Measurements from ENCODE around the gene DRGX.
A peak's percentile ranks its signal among the peaks of the same experiment; 100 is the strongest.

Gene DRGX

DNA sequence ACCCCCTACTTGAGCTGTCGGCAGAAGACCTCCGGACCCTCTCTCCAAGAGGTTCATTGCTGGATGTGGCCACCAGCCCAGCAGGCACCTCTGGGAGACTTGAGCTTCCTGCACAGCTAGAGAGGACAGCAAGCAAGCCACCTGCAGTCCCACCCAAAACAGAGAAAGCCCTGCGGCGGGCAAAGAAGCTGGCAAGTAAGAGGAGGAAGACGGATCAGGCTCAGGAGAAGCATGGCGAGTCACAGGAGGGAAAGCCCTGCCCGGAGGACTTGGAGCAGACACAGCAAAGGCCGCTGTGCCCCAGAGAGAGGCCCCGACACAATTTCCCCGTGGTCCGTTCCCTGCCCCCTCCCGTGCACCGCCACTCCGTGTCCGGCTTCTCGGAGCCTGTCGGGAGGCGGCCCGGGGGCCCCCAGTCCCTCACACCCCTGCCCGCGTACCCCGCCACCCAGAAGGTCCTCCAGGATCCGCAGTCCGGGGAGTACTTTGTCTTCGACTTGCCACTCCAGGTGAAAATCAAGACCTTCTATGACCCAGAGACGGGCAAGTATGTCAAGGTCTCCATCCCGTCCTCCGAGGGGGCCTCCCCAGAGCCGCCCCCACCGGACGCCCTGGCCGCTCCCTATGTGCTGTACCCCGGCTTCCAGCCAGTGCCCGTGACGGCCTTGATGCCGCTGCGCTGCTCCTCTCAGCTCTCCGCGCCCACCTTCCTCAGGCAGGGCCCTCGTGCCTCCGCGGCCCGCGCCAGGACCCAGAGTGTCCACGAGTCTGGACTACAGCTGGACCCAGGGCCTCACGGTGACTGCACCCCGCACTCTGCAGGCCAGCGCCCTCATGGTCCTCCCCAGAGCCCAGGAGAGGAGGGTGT is 69.7 kb downstream of the DRGX start:
- no peak overlapping the region for H3K27ac ChIP-seq (ENCODE audit: extremely low read depth, low read depth, low read length)
- H3K36me3 ChIP-seq (ENCODE audit: control insufficient read depth in 2 of 2, insufficient read depth in 1 of 2, low read length in 2 of 2), result no peaks in the 10 kb centered on the region
- no peaks in the 10 kb centered on the region for H3K4me1 ChIP-seq (ENCODE audit: control insufficient read depth, insufficient read depth, low read length)
- H3K4me3 ChIP-seq (ENCODE audit: low read depth, low read length), result no peak overlapping the region
- CTCF ChIA-PET, result interaction anchor here (0.7 kb wide), 1 partner anchor 468 kb away, joined by 3 read pairs; no protein-coding TSS in a partner anchor
- TF ChIP-seq, protein P1, sequence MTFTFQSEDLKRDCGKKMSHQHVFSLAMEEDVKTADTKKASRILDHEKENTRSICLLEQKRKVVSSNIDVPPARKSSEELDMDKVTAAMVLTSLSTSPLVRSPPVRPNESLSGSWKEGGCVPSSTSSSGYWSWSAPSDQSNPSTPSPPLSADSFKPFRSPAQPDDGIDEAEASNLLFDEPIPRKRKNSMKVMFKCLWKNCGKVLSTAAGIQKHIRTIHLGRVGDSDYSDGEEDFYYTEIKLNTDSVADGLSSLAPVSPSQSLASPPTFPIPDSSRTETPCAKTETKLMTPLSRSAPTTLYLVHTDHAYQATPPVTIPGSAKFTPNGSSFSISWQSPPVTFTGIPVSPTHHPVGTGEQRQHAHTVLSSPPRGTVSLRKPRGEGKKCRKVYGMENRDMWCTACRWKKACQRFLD (tag by site-specific recombination; IDR thresholded peaks at IDR 0.05), result no peak
- TF ChIP-seq ZNF621 (tag by site-specific recombination; IDR thresholded peaks at IDR 0.05) (no peak), SCRT2 (tag by site-specific recombination; IDR thresholded peaks at IDR 0.05) (no peak), GLIS2 (tag by site-specific recombination; IDR thresholded peaks at IDR 0.05) (no peak), RBAK (tag by site-specific recombination; IDR thresholded peaks at IDR 0.05) (no peak), YY1 (tag by site-specific recombination; IDR thresholded peaks at IDR 0.05) (no peak), TCF7L2 (IDR thresholded peaks at IDR 0.05; ENCODE audit: borderline replicate concordance, low read depth, low read length) (no peak), ZNF664 (tag by site-specific recombination; IDR thresholded peaks at IDR 0.05) (no peak)
- POLR2A ChIA-PET, result no interaction called here
- no peaks in the 10 kb centered on the region for H3K9me3 ChIP-seq (ENCODE audit: control insufficient read depth, insufficient read depth, low read depth, low read length)

DNA sequence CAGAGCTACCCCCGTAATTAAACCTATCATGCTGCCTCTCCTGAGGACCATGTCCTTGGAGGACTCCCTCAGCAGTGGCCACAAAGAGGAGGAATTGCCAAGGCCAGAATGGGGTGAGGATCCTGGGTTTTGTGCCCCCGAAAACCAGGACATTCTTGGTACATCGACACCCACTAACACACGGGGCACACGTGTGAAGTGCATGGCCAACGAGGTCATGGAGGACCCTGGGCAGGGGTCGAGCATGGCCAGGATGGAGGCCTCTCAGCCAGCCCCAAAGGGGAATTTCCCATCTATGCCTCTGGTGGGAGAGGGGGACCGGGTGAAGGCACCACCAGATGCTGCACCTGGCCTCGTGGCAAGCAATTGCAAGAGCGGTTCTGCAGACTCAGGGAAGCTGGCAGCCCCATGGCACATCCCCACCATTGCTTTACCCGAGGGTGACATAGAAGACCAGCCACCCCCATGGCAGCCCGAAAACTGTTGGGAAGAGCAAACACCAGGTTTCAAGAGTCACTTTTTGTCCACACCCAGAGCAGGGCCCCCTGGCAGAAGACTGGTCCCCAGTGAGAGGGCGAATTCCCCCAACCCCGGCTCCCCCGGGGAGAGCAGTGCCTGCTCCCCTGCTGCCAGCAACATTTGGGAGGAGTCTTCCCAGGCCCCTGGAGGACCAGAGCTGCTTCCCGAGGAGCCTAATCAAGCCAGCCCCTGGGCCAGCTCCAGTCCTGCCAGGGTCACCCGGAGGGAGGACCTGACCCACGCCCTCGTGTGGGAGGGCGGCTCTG is 70.6 kb downstream of the DRGX start:
- ChIA-PET CTCF (interaction anchor here (0.7 to 2.2 kb wide), 4 partner anchors 82 to 467 kb away, joined by 3 to 5 read pairs (median 3); no protein-coding TSS in a partner anchor), POLR2A (no interaction called here)
- H3K4me3 ChIP-seq (ENCODE audit: low read depth, low read length), result no peak overlapping the region

DNA sequence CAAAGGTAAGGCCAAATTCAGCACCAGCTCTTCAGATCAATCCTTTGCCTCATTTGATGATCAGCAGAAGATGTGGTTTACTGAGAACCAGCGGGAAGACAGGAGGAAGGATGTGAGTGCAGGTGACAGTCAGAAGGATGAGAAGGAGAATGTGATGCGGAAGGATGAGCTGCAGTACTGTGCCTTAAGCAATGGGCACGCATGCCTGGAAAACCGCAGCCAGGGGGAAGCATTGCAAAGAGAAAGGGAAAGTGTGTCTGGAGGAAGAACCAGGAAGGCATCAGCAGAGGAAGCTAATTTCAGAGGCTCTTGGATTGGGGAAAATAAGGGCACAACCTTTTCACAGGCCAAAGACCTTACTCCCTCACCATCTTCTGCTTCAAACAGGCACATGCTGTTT is 71.2 kb downstream of the DRGX start:
- Histone ChIP-seq H3K27ac (ENCODE audit: extremely low read depth, low read depth, low read length) (no peak overlapping the region), H3K36me3 (ENCODE audit: control insufficient read depth in 2 of 2, insufficient read depth in 1 of 2, low read length in 2 of 2) (no peaks in the 10 kb centered on the region), H3K4me3 (ENCODE audit: low read depth, low read length) (no peak overlapping the region), H3K9me3 (ENCODE audit: control insufficient read depth, insufficient read depth, low read depth, low read length) (no peaks in the 10 kb centered on the region), H3K4me1 (ENCODE audit: control insufficient read depth, insufficient read depth, low read length) (no peaks in the 10 kb centered on the region)
- CTCF ChIA-PET, result interaction anchor here (0.7 to 2.2 kb wide), 3 partner anchors 83 to 302 kb away, joined by 3 to 5 read pairs (median 3); no protein-coding TSS in a partner anchor
- POLR2A ChIA-PET, result no interaction called here
- TF ChIP-seq, protein P2, sequence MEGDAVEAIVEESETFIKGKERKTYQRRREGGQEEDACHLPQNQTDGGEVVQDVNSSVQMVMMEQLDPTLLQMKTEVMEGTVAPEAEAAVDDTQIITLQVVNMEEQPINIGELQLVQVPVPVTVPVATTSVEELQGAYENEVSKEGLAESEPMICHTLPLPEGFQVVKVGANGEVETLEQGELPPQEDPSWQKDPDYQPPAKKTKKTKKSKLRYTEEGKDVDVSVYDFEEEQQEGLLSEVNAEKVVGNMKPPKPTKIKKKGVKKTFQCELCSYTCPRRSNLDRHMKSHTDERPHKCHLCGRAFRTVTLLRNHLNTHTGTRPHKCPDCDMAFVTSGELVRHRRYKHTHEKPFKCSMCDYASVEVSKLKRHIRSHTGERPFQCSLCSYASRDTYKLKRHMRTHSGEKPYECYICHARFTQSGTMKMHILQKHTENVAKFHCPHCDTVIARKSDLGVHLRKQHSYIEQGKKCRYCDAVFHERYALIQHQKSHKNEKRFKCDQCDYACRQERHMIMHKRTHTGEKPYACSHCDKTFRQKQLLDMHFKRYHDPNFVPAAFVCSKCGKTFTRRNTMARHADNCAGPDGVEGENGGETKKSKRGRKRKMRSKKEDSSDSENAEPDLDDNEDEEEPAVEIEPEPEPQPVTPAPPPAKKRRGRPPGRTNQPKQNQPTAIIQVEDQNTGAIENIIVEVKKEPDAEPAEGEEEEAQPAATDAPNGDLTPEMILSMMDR (tag by site-specific recombination; IDR thresholded peaks at IDR 0.05), result peak; percentile 47; the same call in 1 of the 2 replicates
- peak; percentile 27; the same call in 1 of the 2 replicates for TF ChIP-seq ZNF654 (tag by site-specific recombination; IDR thresholded peaks at IDR 0.05; ENCODE audit: low read depth)
- TF ChIP-seq ZNF785 (tag by site-specific recombination; IDR thresholded peaks at IDR 0.05), result no peak
- no peak for TF ChIP-seq IKZF3 (tag by site-specific recombination; IDR thresholded peaks at IDR 0.05)

More for the DNA sequence above, 70.6 kb downstream of the DRGX start:
- TF ChIP-seq, protein P3, sequence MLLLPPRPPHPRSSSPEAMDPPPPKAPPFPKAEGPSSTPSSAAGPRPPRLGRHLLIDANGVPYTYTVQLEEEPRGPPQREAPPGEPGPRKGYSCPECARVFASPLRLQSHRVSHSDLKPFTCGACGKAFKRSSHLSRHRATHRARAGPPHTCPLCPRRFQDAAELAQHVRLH (tag by site-specific recombination; IDR thresholded peaks at IDR 0.05), result no peak
- no peak for TF ChIP-seq ZEB2 (tag by site-specific recombination; IDR thresholded peaks at IDR 0.05)
- TF ChIP-seq, protein P4, sequence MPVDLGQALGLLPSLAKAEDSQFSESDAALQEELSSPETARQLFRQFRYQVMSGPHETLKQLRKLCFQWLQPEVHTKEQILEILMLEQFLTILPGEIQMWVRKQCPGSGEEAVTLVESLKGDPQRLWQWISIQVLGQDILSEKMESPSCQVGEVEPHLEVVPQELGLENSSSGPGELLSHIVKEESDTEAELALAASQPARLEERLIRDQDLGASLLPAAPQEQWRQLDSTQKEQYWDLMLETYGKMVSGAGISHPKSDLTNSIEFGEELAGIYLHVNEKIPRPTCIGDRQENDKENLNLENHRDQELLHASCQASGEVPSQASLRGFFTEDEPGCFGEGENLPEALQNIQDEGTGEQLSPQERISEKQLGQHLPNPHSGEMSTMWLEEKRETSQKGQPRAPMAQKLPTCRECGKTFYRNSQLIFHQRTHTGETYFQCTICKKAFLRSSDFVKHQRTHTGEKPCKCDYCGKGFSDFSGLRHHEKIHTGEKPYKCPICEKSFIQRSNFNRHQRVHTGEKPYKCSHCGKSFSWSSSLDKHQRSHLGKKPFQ (tag by site-specific recombination; IDR thresholded peaks at IDR 0.05), result no peak
- TF ChIP-seq HOXA7 (CRISPR knock-in tag; IDR thresholded peaks at IDR 0.05; ENCODE audit: borderline replicate concordance), result no peak
- 0 out of 2 replicates have a peak, but pooled peaks have one; percentile 15 for TF ChIP-seq GLIS1 (tag by site-specific recombination; IDR thresholded peaks at IDR 0.05)
- Histone ChIP-seq H3K4me1 (ENCODE audit: control insufficient read depth, insufficient read depth, low read length) (no peaks in the 10 kb centered on the region), H3K27ac (ENCODE audit: extremely low read depth, low read depth, low read length) (no peak overlapping the region), H3K36me3 (ENCODE audit: control insufficient read depth in 2 of 2, insufficient read depth in 1 of 2, low read length in 2 of 2) (no peaks in the 10 kb centered on the region), H3K9me3 (ENCODE audit: control insufficient read depth, insufficient read depth, low read depth, low read length) (no peaks in the 10 kb centered on the region)

All from HEK293 (cell line).